Peyer's patch (tissue), 4 donors: ENCODE results near the gene CERK.

Experiments used
- POLR2A ChIP-seq, 2 donors: fragments of 450-650 bp; IDR thresholded peaks; one replicate each; pipeline ENCODE4 v1.5.1; 2017; ENCODE audit warnings: antibody characterized with exemption in 2 of 2, mild to moderate bottlenecking in 2 of 2, moderate library complexity in 2 of 2
- TF ChIP-seq, protein P1 (sequence below), 6 experiments: fragments of 450-650 bp in 4 of 6; fragments of 200-600 bp in 2 of 6; sonication (generic) in 1 of 6; IDR thresholded peaks; one replicate each; pipeline ENCODE4 v1.5.1; 2017 to 2019; ENCODE audit warnings: antibody characterized with exemption in 6 of 6, mild to moderate bottlenecking in 3 of 6, moderate library complexity in 1 of 6

- no peak for TF ChIP-seq POLR2A (IDR thresholded peaks at IDR 0.05)
- TF ChIP-seq, protein P1, sequence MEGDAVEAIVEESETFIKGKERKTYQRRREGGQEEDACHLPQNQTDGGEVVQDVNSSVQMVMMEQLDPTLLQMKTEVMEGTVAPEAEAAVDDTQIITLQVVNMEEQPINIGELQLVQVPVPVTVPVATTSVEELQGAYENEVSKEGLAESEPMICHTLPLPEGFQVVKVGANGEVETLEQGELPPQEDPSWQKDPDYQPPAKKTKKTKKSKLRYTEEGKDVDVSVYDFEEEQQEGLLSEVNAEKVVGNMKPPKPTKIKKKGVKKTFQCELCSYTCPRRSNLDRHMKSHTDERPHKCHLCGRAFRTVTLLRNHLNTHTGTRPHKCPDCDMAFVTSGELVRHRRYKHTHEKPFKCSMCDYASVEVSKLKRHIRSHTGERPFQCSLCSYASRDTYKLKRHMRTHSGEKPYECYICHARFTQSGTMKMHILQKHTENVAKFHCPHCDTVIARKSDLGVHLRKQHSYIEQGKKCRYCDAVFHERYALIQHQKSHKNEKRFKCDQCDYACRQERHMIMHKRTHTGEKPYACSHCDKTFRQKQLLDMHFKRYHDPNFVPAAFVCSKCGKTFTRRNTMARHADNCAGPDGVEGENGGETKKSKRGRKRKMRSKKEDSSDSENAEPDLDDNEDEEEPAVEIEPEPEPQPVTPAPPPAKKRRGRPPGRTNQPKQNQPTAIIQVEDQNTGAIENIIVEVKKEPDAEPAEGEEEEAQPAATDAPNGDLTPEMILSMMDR (IDR thresholded peaks at IDR 0.05): no peak
Observed at GRCh38 chr22:46682011-46682731, 55.9 kb downstream of the CERK start.
